Activated naive CD8-positive, alpha-beta T cell treated with anti-CD3 and anti-CD28 coated beads for 36 hours (primary cell): ENCODE measurements around the gene JMJD1C. TPM values are rescaled to one million over a fixed set of nuclear protein-coding genes. Genes with fewer than 3 reads are reported as not detected.

ENCODE experiments used
- DNase-seq: peaks from one replicate; pipeline ENCODE4 v3.0.0; 2021
- H3K27ac Mint-ChIP-seq: one replicate; pipeline ENCODE4 v1.8.0; 2022; ENCODE audit warnings: mild to moderate bottlenecking, moderate library complexity, mixed read lengths
- H3K27me3 Mint-ChIP-seq: one replicate; pipeline ENCODE4 v1.8.0; 2022; ENCODE audit warnings: mild to moderate bottlenecking, mixed read lengths
- H3K36me3 Mint-ChIP-seq: one replicate; pipeline ENCODE4 v1.8.0; 2021; ENCODE audit warnings: mild to moderate bottlenecking, mixed read lengths
- H3K4me1 Mint-ChIP-seq: one replicate; pipeline ENCODE4 v1.8.0; 2021; ENCODE audit warnings: mixed read lengths
- H3K4me3 Mint-ChIP-seq: one replicate; pipeline ENCODE4 v1.8.0; 2022; ENCODE audit warnings: mild to moderate bottlenecking, moderate library complexity, mixed read lengths
- H3K9me3 Mint-ChIP-seq: one replicate; pipeline ENCODE4 v1.8.0; 2022; ENCODE audit warnings: mixed read lengths
- total RNA-seq, 2 experiments: library from RNA; stranded (reverse); gene quantifications; one replicate each; pipeline ENCODE4 v1.2.3, GENCODE V29; 2021

Gene JMJD1C
- total RNA-seq, 2 experiments from 2014 or later: 48.4 to 52.0 TPM

- Mint-ChIP-seq H3K27ac (no peak overlapping the region), H3K36me3 (no peaks in the 10 kb centered on the region), H3K27me3 (peaks cover 4% of the 10 kb centered on the region), H3K4me3 (no peak overlapping the region), H3K4me1 (no peaks in the 10 kb centered on the region), H3K9me3 (no peaks in the 10 kb centered on the region)
- DNase-seq: no peak
Observed at GRCh38 chr10:63120554-63120953, 345.2 kb downstream of the JMJD1C start.

GRCh38 chr10:63119041-63119440, 346.7 kb downstream of the JMJD1C start:
- Mint-ChIP-seq H3K9me3 (no peaks in the 10 kb centered on the region), H3K4me3 (no peak overlapping the region), H3K36me3 (no peaks in the 10 kb centered on the region), H3K27ac (no peak overlapping the region), H3K27me3 (no peaks in the 10 kb centered on the region), H3K4me1 (no peaks in the 10 kb centered on the region)
- no peak for DNase-seq

Other genes with a start within 250 kb of the JMJD1C start
- gene REEP3, start 55.4 kb upstream of the JMJD1C start, total RNA-seq: 10 to 100 TPM; 17.4 to 20.7 TPM